Measurements from ENCODE around the gene HNMT. TPM values are rescaled to one million over a fixed set of nuclear protein-coding genes. Genes with fewer than 3 reads are reported as not detected.

HNMT gene
- total and polyA plus RNA-seq, 2 of the 13 experiments (the other 11 are each of a cell fraction or from before 2014, with no cell fraction given), result 279 to 309 TPM

DNA sequence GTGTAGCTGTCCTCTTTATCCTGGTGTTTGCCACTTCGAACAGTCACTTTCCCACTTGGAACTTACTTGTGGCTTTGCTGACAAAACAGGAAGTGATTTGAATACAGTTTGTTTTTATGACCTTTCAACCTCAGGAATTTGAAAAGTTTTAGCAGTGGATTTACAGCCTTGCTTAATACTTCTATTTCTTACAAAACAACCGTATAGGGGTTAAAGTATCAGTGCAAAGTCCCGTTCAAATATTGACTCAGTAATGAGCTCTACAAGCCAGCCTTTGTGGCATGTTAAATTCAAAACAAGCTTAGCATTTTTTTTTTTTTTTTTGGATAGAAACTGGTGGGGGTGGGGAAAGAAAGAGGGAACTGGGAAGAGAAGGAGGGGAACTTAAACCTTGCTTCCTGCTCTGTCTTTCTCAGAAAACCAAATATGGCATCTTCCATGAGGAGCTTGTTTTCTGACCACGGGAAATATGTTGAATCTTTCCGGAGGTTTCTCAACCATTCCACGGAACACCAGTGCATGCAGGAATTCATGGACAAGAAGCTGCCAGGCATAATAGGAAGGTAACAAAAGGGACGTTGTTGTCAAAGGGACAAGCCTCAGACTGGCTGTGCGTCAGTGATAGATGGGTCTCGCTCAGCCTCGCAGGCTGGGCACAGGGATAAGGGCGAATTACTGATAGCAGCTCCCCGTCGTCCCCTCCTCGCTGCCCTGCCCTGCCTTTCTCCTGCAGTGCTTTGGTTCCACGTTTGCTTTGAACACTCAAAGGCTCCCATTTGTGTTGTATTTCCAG is at the start of gene HNMT (continued):
- TF ChIP-seq TP53 (CRISPR knock-in tag; conservative IDR thresholded peaks at IDR 0.05) (no peak), ZNF558 (CRISPR knock-in tag; IDR thresholded peaks at IDR 0.05; ENCODE audit: borderline replicate concordance) (no peak; the same call in 1 of the 2 replicates), RORA (CRISPR knock-in tag; IDR thresholded peaks at IDR 0.05) (no peak), PHF8 (CRISPR knock-in tag; IDR thresholded peaks at IDR 0.05) (peak; percentile 65), ZNF674 (CRISPR knock-in tag; IDR thresholded peaks at IDR 0.05; ENCODE audit: low read depth) (peak; percentile 69; the same call in 1 of the 2 replicates), NFE2L1 (CRISPR knock-in tag; IDR thresholded peaks at IDR 0.05; ENCODE audit: borderline replicate concordance) (no peak), THYN1 (CRISPR knock-in tag; IDR thresholded peaks at IDR 0.05; ENCODE audit: borderline replicate concordance, low read depth) (no peak), EEA1 (CRISPR knock-in tag; IDR thresholded peaks at IDR 0.05; ENCODE audit: borderline replicate concordance) (no peak), AGO1 (IDR thresholded peaks at IDR 0.05; ENCODE audit: low read depth, low read length, poor library complexity, severe bottlenecking) (no peak), HCFC1 (IDR thresholded peaks at IDR 0.05; ENCODE audit: low read depth, low read length) (no peak), MAFK (conservative IDR thresholded peaks at IDR 0.05 in 1 of 2, IDR thresholded peaks at IDR 0.05 in 1 of 2; ENCODE audit: low read length in 2 of 2) (peak; percentile 32 to 47; a peak in 1 of 4 replicates), ZNF543 (CRISPR knock-in tag; IDR thresholded peaks at IDR 0.05) (no peak; the same call in 1 of the 2 replicates), ZNF44 (CRISPR knock-in tag; IDR thresholded peaks at IDR 0.05) (no peak; the same call in 1 of the 2 replicates), SRF (IDR thresholded peaks at IDR 0.05; ENCODE audit: low read depth, low read length) (peak; percentile 97), SMAD1 (CRISPR knock-in tag; IDR thresholded peaks at IDR 0.05; ENCODE audit: borderline replicate concordance, low read depth) (0 out of 2 replicates have a peak, but pooled peaks have one; percentile 73), CC2D1A (CRISPR knock-in tag; IDR thresholded peaks at IDR 0.05) (no peak), TBP (CRISPR knock-in tag; IDR thresholded peaks at IDR 0.05) (no peak), PTBP1 (IDR thresholded peaks at IDR 0.05; ENCODE audit: low read depth, low read length, poor library complexity, severe bottlenecking) (no peak), ZSCAN30 (CRISPR knock-in tag; IDR thresholded peaks at IDR 0.05) (peak; percentile 76; the same call in 1 of the 2 replicates), IRX3 (CRISPR knock-in tag; IDR thresholded peaks at IDR 0.05; ENCODE audit: borderline replicate concordance, low read depth) (no peak), KDM6A (CRISPR knock-in tag; IDR thresholded peaks at IDR 0.05; ENCODE audit: low read depth) (peak; percentile 90)
- TF ChIP-seq, protein P1, sequence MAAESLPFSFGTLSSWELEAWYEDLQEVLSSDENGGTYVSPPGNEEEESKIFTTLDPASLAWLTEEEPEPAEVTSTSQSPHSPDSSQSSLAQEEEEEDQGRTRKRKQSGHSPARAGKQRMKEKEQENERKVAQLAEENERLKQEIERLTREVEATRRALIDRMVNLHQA (CRISPR knock-in tag; IDR thresholded peaks at IDR 0.05), result peak; percentile 31; the same call in 1 of the 2 replicates
- TF ChIP-seq, protein P2, sequence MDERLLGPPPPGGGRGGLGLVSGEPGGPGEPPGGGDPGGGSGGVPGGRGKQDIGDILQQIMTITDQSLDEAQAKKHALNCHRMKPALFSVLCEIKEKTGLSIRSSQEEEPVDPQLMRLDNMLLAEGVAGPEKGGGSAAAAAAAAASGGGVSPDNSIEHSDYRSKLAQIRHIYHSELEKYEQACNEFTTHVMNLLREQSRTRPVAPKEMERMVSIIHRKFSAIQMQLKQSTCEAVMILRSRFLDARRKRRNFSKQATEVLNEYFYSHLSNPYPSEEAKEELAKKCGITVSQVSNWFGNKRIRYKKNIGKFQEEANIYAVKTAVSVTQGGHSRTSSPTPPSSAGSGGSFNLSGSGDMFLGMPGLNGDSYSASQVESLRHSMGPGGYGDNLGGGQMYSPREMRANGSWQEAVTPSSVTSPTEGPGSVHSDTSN (CRISPR knock-in tag; IDR thresholded peaks at IDR 0.05), result peak; percentile 6; the same call in 1 of the 2 replicates
- TF ChIP-seq, protein P3, sequence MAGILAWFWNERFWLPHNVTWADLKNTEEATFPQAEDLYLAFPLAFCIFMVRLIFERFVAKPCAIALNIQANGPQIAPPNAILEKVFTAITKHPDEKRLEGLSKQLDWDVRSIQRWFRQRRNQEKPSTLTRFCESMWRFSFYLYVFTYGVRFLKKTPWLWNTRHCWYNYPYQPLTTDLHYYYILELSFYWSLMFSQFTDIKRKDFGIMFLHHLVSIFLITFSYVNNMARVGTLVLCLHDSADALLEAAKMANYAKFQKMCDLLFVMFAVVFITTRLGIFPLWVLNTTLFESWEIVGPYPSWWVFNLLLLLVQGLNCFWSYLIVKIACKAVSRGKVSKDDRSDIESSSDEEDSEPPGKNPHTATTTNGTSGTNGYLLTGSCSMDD (CRISPR knock-in tag; IDR thresholded peaks at IDR 0.05), result no peak
- TF ChIP-seq, protein P4, sequence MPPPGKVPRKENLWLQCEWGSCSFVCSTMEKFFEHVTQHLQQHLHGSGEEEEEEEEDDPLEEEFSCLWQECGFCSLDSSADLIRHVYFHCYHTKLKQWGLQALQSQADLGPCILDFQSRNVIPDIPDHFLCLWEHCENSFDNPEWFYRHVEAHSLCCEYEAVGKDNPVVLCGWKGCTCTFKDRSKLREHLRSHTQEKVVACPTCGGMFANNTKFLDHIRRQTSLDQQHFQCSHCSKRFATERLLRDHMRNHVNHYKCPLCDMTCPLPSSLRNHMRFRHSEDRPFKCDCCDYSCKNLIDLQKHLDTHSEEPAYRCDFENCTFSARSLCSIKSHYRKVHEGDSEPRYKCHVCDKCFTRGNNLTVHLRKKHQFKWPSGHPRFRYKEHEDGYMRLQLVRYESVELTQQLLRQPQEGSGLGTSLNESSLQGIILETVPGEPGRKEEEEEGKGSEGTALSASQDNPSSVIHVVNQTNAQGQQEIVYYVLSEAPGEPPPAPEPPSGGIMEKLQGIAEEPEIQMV (CRISPR knock-in tag; IDR thresholded peaks at IDR 0.05; ENCODE audit: low read depth), result peak; percentile 60; the same call in 1 of the 2 replicates
- TF ChIP-seq, protein P5, sequence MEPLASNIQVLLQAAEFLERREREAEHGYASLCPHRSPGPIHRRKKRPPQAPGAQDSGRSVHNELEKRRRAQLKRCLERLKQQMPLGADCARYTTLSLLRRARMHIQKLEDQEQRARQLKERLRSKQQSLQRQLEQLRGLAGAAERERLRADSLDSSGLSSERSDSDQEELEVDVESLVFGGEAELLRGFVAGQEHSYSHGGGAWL (CRISPR knock-in tag; IDR thresholded peaks at IDR 0.05), result peak; percentile 86; the same call in 1 of the 2 replicates

All from HepG2 (cell line).